CD4-positive, alpha-beta T cell treated with Interleukin-17A for 4 hours (primary cell): ENCODE measurements around the gene MTMR3.
"Not testable (repeated sequence)": the region's sequence is repeated elsewhere in the genome, so short reads cannot be mapped to it uniquely, and the experiment has no call there.

Experiments
- DNase-seq: peaks from one replicate; pipeline ENCODE4 v3.0.0-alpha.2; 2020; ENCODE audit warnings: mixed read lengths

MTMR3 gene

DNA sequence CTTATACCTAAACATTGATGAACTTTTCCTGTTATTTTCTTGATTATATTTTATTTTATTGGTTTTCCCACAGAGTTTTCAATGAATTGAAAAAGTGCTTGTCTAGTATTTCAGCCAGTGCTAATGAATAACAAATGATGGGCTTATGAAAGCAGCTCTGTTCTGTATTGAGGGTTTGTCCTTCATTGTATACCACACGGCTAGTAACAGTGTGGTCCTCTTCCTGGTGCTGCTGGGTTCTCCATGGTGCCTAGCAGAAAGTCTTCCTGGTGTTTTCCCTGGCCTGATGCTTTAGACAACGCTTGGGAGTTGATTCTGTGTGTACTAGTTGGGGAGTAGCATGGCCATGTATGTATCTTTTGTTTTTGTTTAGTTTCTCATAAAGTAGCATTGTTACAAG lies 89.1 kb downstream of the MTMR3 start:
- no peak for DNase-seq

DNA sequence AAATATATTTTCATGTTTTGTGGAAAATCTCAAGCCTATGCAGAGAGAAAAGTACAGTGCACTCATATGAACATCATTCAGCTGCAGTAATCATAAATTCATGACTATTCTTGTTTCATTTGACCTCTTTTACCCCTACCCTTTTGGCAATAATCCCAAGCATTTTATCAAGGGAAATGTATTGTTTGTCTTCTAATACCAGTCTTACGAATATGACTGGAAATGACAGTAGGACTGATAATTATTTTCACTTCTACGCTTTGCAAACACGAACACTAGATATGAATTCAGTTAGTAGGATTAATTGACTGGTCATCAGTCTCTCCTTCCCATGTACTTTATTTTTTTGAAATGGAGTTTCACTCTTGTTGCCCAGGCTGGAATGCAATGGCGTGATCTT lies 90.3 kb downstream of the MTMR3 start:
- DNase-seq = no peak

DNA sequence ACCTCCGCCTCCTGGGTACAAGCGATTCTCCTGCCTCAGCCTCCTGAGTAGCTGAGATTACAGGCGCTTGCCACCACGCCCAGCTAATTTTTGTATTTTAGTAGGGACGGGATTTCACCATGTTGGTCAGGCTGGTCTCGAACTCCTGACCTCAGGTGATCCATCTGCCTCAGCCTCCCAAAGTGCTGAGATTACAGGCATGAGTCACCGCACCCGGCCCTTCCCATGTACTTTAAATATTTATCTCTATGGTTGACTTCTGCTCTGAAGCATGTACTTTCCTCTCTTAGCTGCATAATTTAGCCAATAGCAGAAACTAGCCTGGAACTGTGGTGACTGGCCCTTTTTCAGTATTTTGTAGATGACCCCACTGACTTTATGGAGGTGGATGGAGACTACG lies 90.7 kb downstream of the MTMR3 start:
- DNase-seq = not testable (repeated sequence)

DNA sequence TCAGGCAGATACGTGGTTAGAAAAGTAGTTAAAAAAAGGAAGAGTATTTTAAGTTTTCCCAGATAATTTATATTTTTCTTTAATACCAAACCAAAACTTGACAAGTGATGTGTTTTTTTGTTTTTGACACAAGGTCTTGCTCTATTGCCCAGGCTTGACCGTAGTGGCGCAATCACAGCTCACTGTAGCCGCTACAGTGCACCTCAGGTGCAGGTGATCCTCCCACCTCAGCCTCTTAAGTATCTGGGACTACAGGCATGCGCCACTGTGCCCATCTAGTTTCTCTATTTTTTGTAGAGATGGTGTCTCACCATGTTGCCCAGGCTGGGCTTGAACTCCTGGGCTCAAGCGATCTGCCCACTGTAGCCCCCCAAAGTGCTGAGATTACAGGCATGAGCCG lies 92.5 kb downstream of the MTMR3 start:
- DNase-seq = no peak

DNA sequence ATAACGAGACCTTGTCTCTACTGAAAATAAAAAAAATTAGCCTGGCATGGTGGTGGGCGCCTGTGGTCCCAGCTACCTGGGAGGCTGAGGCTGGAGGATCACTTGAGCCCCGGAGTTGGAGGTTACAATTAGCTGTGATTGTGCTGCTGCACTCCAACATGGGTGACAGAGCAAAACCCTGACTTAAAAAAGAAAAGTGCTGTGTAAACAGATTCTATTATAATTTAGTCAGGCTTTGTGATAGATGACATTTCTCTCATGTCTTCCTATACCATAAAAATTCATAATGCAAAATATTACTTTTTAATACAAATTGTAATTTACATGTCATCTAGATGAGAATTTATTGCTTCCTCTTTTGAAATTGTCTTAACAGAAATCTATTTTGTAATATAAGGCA lies 94.1 kb downstream of the MTMR3 start:
- DNase-seq = no peak

DNA sequence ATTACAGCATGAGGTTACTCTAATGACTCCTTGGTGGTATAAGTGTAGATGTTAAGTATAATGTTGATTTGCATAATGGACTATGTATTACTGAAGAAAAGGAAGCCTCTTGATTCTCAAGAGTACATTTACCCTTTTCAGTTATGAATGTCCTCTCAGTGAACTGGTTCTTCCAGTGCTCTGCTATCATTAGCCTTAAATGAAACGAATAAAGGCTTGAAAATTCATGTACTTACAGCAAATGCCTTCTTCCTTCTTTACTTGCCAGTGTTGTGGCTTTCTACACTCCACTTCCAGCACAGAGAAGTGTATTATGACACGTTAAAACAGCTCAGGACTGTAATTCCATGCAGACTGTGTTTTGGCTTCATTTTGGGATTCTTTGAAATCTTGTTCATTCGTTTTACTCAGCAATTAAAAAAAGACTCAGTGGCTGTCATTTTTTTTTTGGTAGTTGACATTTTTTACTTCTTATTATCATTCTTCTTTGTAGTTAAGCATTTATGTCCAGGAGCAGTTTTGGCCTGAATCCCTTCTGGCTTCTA lies 96.9 kb downstream of the MTMR3 start:
- no peak for DNase-seq

- no peak for DNase-seq
Measured at GRCh38 chr22:29983296-29983917, 100.4 kb downstream of the MTMR3 start.

- DNase-seq = no peak
Measured at GRCh38 chr22:29985912-29986311, 102.9 kb downstream of the MTMR3 start.

GRCh38 chr22:29987137-29987536 lies 104.2 kb downstream of the MTMR3 start:
- no peak for DNase-seq

GRCh38 chr22:29988719-29989118 lies 105.7 kb downstream of the MTMR3 start:
- no peak for DNase-seq

- no peak for DNase-seq
Measured at GRCh38 chr22:29989446-29989845, 106.5 kb downstream of the MTMR3 start.

GRCh38 chr22:29992341-29993275 lies 109.6 kb downstream of the MTMR3 start:
- DNase-seq = no peak

GRCh38 chr22:29994027-29994715 lies 111.2 kb downstream of the MTMR3 start:
- DNase-seq = no peak

DNA sequence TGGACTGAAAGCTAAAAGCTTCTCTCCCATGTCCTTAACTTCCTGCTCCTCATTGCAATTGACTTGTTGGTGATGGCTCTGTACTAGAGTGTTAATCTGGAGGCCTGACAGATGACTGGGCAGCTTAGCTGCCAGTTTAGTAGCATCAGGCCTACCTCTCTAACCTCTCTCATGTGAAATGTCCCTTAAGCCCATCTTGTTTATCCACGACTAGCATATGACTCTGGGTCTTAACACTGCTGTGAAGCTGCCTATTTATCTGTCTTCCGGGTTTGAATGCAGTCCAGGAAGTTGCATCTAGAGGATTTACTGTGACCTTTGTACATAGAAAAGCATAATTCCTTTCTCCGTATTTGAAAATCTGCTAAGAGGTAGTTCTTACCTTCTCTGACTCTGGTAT lies 112.0 kb downstream of the MTMR3 start:
- DNase-seq = no peak

- no peak for DNase-seq
Measured at GRCh38 chr22:29997107-29997506, 114.1 kb downstream of the MTMR3 start.

GRCh38 chr22:29997516-29997915 lies 114.5 kb downstream of the MTMR3 start:
- no peak for DNase-seq

DNA sequence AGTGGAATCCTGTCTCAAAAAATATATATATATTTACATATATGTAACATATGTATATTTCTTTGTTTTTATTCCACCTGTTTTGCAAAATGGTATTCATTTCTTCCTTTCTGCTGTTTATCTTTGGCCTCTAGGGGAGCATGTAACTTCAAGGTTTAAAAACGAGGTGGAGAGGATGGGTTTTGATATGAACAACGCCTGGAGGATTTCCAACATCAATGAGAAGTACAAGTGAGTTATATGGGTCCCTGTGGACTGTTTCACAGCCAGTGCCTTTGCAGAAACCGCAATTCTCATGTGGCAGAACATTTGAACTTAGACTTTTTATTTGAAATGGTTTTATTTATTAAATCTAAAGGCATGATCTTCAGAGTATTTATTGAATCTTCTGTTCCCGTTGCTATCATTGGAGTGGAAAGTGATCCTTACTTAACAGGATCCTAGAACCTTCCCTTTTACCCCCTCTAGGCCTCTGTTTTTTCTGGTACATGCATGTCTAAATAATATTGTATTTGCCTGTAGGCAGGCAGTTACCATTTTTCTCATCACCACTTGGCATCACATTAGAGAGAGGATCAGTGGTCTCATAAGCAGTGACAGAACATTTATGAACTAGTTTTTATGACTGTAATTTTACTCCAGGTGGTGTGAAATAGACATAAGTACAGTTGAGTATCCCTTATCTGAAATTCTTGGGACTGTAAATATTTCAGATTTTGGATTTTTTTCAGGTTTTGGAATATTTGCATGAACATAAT lies 115.8 kb downstream of the MTMR3 start:
- DNase-seq = no peak

- DNase-seq = no peak
Measured at GRCh38 chr22:30000566-30000965, 117.6 kb downstream of the MTMR3 start.

DNA sequence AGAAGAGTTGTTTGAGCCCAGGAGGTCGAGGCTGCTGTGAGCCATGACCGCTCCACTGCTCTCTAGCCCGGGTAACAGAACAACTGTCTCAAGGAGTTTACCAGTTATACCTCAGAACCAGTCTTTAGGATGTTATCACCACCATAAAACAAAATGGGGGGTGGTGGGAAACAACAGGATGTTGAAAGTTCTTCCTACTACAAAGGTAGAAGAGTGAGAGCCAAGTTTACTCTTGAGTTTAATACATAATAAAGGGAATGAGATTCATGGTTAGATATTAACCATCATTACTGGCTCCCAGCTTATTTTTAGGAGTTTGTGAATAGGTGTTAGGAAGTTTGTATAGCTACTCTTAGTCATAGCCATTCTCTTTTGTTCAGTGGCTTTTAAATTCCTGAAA lies 118.5 kb downstream of the MTMR3 start:
- DNase-seq = no peak

GRCh38 chr22:30002861-30003486 lies 120.0 kb downstream of the MTMR3 start:
- DNase-seq = no peak

DNA sequence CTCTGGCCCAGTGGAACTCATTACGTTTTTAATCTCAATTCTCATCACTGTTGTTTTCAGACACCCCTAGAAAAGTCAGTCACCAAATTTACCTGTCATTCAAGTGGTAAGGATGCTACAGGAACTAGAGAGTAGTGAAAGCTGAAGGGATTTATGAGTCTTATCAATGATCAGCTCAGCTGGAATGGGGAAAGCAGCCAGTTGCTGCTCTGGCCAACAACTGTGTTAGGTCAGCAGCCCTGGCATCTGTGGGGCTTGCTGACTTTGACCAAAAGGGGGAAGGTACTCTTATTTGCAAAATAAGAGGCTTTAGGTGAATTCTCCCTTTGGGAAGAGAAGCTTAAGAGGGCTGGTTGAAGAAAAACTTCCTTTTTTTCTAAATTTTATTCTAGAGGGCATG lies 121.1 kb downstream of the MTMR3 start:
- DNase-seq = no peak

DNA sequence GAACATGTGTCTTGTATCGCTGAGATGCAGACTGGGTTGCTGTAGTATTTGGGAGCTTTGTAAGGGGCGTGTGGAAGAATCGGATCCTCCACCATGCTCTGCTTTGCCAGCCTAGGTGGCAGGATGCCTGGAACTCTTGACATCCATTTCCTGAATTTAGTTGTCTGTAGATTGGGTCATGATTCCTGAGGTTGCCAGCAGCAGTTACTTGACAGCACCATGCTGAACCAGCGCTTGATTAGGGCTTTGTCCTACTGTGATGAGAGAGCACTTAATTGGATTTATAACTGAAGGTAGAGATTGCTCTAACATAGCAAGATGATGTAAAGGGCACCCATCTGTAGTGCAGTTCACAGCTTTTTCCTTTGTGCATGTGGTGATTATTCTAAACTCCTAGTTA lies 121.7 kb downstream of the MTMR3 start:
- no peak for DNase-seq
